HG03378 (cell line): ENCODE results near the gene NOL4L.

ENCODE experiments used
- ATAC-seq: cut with Tn5 transposase; IDR thresholded peaks from one replicate; pipeline ENCODE4 v1.9.1; 2021; ENCODE audit warnings: mild to moderate bottlenecking, moderate library complexity; ENCODE audit not compliant: unreplicated experiment

The NOL4L gene

GRCh38 chr20:32585011-32585585 is at the start of gene NOL4L:
Gene NOL4L, minus strand, starts transcription at chr20:32585333. Its CDS starts 443 bp downstream, at chr20:32584890.
- no peak for ATAC-seq

- no peak for ATAC-seq
Measured at GRCh38 chr20:32634041-32634805, 49.1 kb upstream of the NOL4L start.

GRCh38 chr20:32632461-32633354 is 47.6 kb upstream of the NOL4L start:
- ATAC-seq = no peak

GRCh38 chr20:32631933-32632460 is 46.9 kb upstream of the NOL4L start:
- no peak for ATAC-seq

- no peak for ATAC-seq
Measured at GRCh38 chr20:32629813-32630212, 44.7 kb upstream of the NOL4L start.

- ATAC-seq = no peak
Measured at GRCh38 chr20:32628960-32629530, 43.9 kb upstream of the NOL4L start.

GRCh38 chr20:32626859-32627636 is 41.9 kb upstream of the NOL4L start:
- peak; percentile 30 for ATAC-seq

GRCh38 chr20:32626407-32626806 is 41.3 kb upstream of the NOL4L start:
- no peak for ATAC-seq

- ATAC-seq = no peak
Measured at GRCh38 chr20:32625996-32626395, 40.9 kb upstream of the NOL4L start.

GRCh38 chr20:32624687-32625345 is 39.7 kb upstream of the NOL4L start:
- no peak for ATAC-seq

- no peak for ATAC-seq
Measured at GRCh38 chr20:32623667-32624157, 38.6 kb upstream of the NOL4L start.

GRCh38 chr20:32622585-32623468 is 37.7 kb upstream of the NOL4L start:
- ATAC-seq = no peak

- ATAC-seq = no peak
Measured at GRCh38 chr20:32621891-32622584, 36.9 kb upstream of the NOL4L start.

- ATAC-seq = no peak
Measured at GRCh38 chr20:32621071-32621890, 36.1 kb upstream of the NOL4L start.

- no peak for ATAC-seq
Measured at GRCh38 chr20:32619586-32619985, 34.5 kb upstream of the NOL4L start.

GRCh38 chr20:32614772-32615171 is 29.6 kb upstream of the NOL4L start:
- ATAC-seq = no peak

GRCh38 chr20:32614303-32614702 is 29.2 kb upstream of the NOL4L start:
- no peak for ATAC-seq
